Measurements from ENCODE around the gene MACC1.
"Not testable (repeated sequence)": the region's sequence is repeated elsewhere in the genome, so short reads cannot be mapped to it uniquely, and the experiment has no call there.

The MACC1 gene

GRCh38 chr7:20165146-20165510, 52.1 kb downstream of the MACC1 start:
- no peak for DNase-seq

GRCh38 chr7:20164425-20165145, 52.6 kb downstream of the MACC1 start:
- DNase-seq: no peak

- DNase-seq: no peak
Observed at GRCh38 chr7:20162665-20163064, 54.5 kb downstream of the MACC1 start.

- no peak for DNase-seq
Observed at GRCh38 chr7:20159226-20159747, 57.9 kb downstream of the MACC1 start.

GRCh38 chr7:20158684-20159083, 58.5 kb downstream of the MACC1 start:
- DNase-seq: no peak

- no peak for DNase-seq
Observed at GRCh38 chr7:20157456-20157855, 59.7 kb downstream of the MACC1 start.

GRCh38 chr7:20153999-20154398, 63.2 kb downstream of the MACC1 start:
- DNase-seq: no peak

GRCh38 chr7:20153567-20153966, 63.6 kb downstream of the MACC1 start:
- DNase-seq: no peak

GRCh38 chr7:20152511-20152910, 64.7 kb downstream of the MACC1 start:
- no peak for DNase-seq

GRCh38 chr7:20151708-20152456, 65.3 kb downstream of the MACC1 start:
- no peak for DNase-seq

GRCh38 chr7:20146451-20146850, 70.7 kb downstream of the MACC1 start:
- no peak for DNase-seq

- no peak for DNase-seq
Observed at GRCh38 chr7:20144801-20145200, 72.4 kb downstream of the MACC1 start.

- no peak for DNase-seq
Observed at GRCh38 chr7:20141666-20142065, 75.5 kb downstream of the MACC1 start.

- DNase-seq: no peak
Observed at GRCh38 chr7:20141002-20141345, 76.2 kb downstream of the MACC1 start.

GRCh38 chr7:20140291-20141001, 76.7 kb downstream of the MACC1 start:
- DNase-seq: no peak

- no peak for DNase-seq
Observed at GRCh38 chr7:20136647-20137046, 80.5 kb downstream of the MACC1 start.

- DNase-seq: no peak
Observed at GRCh38 chr7:20133803-20134202, 83.4 kb downstream of the MACC1 start.

- no peak for DNase-seq
Observed at GRCh38 chr7:20132585-20132984, 84.6 kb downstream of the MACC1 start.

GRCh38 chr7:20131776-20132175, 85.4 kb downstream of the MACC1 start:
- DNase-seq: no peak

GRCh38 chr7:20129920-20130319, 87.3 kb downstream of the MACC1 start:
- no peak for DNase-seq

GRCh38 chr7:20128001-20128400, 89.2 kb downstream of the MACC1 start:
- DNase-seq: no peak

- DNase-seq: not testable (repeated sequence)
Observed at GRCh38 chr7:20126060-20126459, 91.1 kb downstream of the MACC1 start.

- DNase-seq: not testable (repeated sequence)
Observed at GRCh38 chr7:20124087-20124486, 93.1 kb downstream of the MACC1 start.

Data from right forelimb (tissue), 1 donor.